AG04450 (cell line): ENCODE results near the gene ZNF761. TPM values are rescaled to one million over a fixed set of nuclear protein-coding genes. Genes with fewer than 3 reads are reported as not detected.
"Not testable (repeated sequence)": the region's sequence is repeated elsewhere in the genome, so short reads cannot be mapped to it uniquely, and the experiment has no call there.

Experiments
- CTCF ChIA-PET: fragments of 300-600, 350-600 bp; formaldehyde crosslinking; extraction: SDS; loops from one replicate; lab custom pipeline; 2022; ENCODE audit warnings: antibody characterized with exemption, inconsistent platforms; lab: Charles Lee
- POLR2A ChIA-PET: fragments of 350-600 bp; formaldehyde crosslinking; extraction: SDS; loops from one replicate; lab custom pipeline; 2021; ENCODE audit warnings: antibody characterized with exemption, inconsistent platforms; lab: Yijun Ruan, JAX
- DNase-seq: peaks from one replicate; pipeline ENCODE4 v3.0.0-alpha.2; 2011; ENCODE audit warnings: low read depth, low spot score
- H3K27ac ChIP-seq: one replicate; pipeline ENCODE4 v1.5.1; 2012; ENCODE audit warnings: low read depth, low read length, control low read depth
- H3K27me3 ChIP-seq: one replicate; pipeline ENCODE4 v1.6.0; 2012; ENCODE audit warnings: low read length; ENCODE audit not compliant: control insufficient read depth, insufficient read depth
- H3K4me3 ChIP-seq: 2 replicates; pipeline ENCODE4 v1.5.1; 2011; ENCODE audit warnings: mild to moderate bottlenecking, low read depth, low read length, control low read depth
- H3K9me3 ChIP-seq: 2 replicates; pipeline ENCODE4 v1.5.1; 2012; ENCODE audit warnings: low read length; ENCODE audit not compliant: control insufficient read depth, insufficient read depth
- polyA plus RNA-seq: library from polyadenylated mRNA; depleted of rRNA; stranded (reverse); fragments of >200 nt; gene quantifications from 2 replicates; pipeline ENCODE4 v1.2.3, GENCODE V29; 2011
- TF ChIP-seq, protein P1 (sequence below): IDR thresholded peaks from 2 replicates; pipeline ENCODE4 v1.5.1; 2011; ENCODE audit warnings: low read depth, low read length, control low read depth, inconsistent platforms

Gene ZNF761
- polyA plus RNA-seq, 1 experiment: 12.5 TPM

DNA sequence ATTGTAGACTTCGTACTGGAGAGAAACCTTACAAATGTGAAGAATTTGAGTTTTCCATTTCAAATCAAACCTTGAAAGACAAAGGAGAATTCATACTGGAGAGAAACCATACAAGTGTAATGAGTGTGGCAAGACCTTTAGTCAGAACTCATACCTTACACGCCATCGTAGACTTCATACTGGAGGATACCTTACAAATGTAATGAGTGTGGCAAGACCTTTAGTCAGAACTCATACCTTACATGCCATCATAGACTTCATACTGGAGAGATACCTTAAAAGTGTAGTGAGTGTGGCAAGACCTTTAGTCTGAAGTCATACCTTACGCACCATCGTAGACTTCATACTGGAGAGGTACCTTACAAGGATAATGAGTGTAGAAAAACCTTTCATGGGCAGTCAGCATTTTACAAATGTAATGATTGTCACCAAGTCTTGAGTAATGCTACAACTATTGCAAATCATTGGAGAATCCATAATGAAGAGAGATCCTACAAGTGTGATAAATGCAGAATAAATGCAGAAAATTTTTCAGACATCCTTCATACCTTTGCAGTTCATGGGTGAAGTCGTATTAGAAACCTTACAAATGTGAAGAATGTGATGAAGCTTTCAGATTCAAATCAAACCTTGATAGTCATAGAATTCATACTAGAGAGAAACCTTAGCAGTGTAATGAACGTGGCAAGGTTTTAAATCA, 22.1 kb upstream of the ZNF761 start:
- Histone ChIP-seq H3K27ac (no peak overlapping the region), H3K4me3 (no peak overlapping the region), H3K9me3 (peaks cover 33% of the 10 kb centered on the region), H3K27me3 (no peaks in the 10 kb centered on the region)
- ChIA-PET CTCF (no interaction called here), POLR2A (no interaction called here)
- no peak for DNase-seq
- TF ChIP-seq, protein P1, sequence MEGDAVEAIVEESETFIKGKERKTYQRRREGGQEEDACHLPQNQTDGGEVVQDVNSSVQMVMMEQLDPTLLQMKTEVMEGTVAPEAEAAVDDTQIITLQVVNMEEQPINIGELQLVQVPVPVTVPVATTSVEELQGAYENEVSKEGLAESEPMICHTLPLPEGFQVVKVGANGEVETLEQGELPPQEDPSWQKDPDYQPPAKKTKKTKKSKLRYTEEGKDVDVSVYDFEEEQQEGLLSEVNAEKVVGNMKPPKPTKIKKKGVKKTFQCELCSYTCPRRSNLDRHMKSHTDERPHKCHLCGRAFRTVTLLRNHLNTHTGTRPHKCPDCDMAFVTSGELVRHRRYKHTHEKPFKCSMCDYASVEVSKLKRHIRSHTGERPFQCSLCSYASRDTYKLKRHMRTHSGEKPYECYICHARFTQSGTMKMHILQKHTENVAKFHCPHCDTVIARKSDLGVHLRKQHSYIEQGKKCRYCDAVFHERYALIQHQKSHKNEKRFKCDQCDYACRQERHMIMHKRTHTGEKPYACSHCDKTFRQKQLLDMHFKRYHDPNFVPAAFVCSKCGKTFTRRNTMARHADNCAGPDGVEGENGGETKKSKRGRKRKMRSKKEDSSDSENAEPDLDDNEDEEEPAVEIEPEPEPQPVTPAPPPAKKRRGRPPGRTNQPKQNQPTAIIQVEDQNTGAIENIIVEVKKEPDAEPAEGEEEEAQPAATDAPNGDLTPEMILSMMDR: no peak

DNA sequence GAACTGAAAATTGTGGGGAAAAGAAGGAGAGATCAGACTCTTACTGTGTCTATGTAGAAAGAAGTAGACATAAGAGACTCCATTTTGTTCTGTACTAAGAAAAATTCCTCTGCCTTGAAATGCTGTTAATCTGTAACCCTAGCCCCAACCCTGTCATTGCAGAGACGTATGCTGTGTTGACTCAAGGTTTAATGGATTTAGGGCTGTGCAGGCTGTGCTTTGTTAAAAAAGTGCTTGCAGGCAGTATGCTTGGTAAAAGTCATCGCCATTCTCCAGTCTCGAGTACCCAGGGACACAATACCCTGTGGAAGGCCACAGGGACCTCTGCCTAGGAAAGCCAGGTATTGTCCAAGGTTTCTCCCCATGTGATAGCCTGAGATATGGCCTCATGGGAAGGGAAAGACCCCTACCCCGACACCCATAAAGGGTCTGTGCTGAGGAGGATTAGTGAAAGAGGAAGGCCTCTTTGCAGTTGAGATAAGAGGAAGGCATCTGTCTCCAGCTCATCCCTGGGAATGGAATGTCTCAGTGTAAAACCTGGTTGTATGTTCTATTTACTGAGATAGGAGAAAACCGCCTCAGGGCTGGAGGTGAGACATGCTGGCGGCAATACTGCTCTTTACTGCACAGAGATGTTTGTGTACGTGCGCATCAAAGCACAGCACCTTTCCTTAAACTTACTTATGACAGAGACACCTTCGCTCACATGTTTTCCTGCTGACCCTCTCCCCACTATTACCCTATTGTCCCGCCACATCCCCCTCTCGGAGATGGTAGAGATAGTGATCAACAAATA, 11.1 kb upstream of the ZNF761 start:
- CTCF ChIA-PET: interaction anchor here (0.6 kb wide), 1 partner anchor 1537 kb away, joined by 7 read pairs; no protein-coding TSS in a partner anchor
- DNase-seq, H3K4me3 ChIP-seq, H3K27me3 ChIP-seq, H3K27ac ChIP-seq, POLR2A ChIA-PET: not testable (repeated sequence)
- H3K9me3 ChIP-seq: peaks cover 19% of the 10 kb centered on the region

DNA sequence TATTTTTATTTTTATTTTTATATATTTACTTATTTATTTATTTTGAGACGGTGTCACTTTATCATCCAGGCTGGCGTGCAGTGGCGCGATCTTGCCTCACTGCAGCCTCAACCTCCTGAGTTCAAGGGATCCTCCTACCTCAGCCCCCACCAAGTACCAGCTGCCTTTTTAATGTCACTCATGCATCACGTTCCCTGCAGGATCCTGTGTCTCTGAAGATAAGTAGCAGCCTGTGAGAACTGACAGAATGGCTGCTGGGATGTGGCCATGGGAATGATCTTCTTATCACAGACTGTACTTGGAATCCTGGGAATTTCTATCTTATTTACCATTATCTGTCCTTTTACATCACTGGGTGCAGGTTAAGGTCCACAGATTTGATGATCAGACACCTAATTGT, 9.2 kb upstream of the ZNF761 start:
- peaks cover 12% of the 10 kb centered on the region for H3K9me3 ChIP-seq
- no peak overlapping the region for H3K4me3 ChIP-seq
- no peaks in the 10 kb centered on the region for H3K27me3 ChIP-seq
- CTCF ChIA-PET: no interaction called here
- TF ChIP-seq, protein P1: no peak
- no peak overlapping the region for H3K27ac ChIP-seq
- POLR2A ChIA-PET: no interaction called here
- DNase-seq: no peak

DNA sequence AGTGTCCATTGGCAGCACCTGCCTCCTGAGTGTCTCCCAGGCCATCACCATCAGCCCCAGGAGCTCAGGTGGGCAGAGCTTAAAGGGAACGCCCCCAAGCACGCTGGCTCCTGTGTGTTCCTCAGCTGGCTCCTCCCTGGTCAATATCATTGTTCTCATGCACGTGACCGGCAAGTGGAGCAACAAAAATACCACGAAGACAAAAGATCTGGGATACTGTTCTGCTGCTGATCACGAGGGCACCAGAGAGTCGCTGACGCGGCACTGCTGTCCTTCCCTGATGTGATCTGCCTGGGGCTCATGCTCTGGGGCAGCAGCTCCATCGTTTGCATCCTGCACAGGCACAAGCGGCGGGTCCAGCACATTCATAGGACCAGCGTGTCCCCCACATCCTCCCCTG, 8.7 kb upstream of the ZNF761 start:
- POLR2A ChIA-PET, H3K4me3 ChIP-seq: not testable (repeated sequence)
- CTCF ChIA-PET: interaction anchor here (0.6 kb wide), 1 partner anchor 609 kb away, joined by 4 read pairs; no protein-coding TSS in a partner anchor

DNA sequence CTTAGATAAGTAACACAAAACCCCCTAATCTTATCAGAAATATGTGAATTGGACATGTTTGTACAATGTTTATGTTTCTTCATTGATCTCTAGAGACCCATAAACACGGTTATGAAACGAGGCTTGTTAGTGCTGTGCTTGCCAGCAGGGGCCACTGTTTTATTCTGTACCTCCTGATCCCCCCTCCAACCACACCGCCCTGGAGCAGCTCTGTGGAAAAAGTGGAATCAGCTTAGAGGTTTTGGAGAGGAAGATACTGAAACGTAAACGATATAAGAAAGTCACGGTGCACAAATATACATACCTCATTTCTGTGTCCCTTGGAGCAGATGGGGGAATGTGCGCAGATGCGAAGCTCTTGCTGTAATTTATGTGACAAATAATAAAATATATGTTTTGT, 8.1 kb upstream of the ZNF761 start:
- DNase-seq, H3K27me3 ChIP-seq, H3K4me3 ChIP-seq, POLR2A ChIA-PET, H3K27ac ChIP-seq, H3K9me3 ChIP-seq: not testable (repeated sequence)
- CTCF ChIA-PET: interaction anchor here (0.6 to 1.0 kb wide), 3 partner anchors 80 to 610 kb away, joined by 3 to 4 read pairs (median 3); no protein-coding TSS in a partner anchor

More for the DNA sequence above, 8.7 kb upstream of the ZNF761 start:
- not testable (repeated sequence) for H3K27ac ChIP-seq, H3K27me3 ChIP-seq, DNase-seq, H3K9me3 ChIP-seq

GRCh38 chr19:53424968-53425597, 6.7 kb upstream of the ZNF761 start:
- no peaks in the 10 kb centered on the region; the same call in none of the 2 replicates for H3K9me3 ChIP-seq
- ChIA-PET CTCF (interaction anchor here (0.6 to 1.6 kb wide), 16 partner anchors 11 to 1782 kb away, joined by 3 to 12 read pairs (median 4); no protein-coding TSS in a partner anchor), POLR2A (interaction anchor here (0.6 to 0.7 kb wide), 2 partner anchors 231 to 443 kb away, joined by 4 read pairs; partner anchors contain the start of gene MYADM)
- H3K4me3 ChIP-seq: no peak overlapping the region
- TF ChIP-seq, protein P1: peak; percentile 75
- H3K27ac ChIP-seq: no peak overlapping the region
- no peaks in the 10 kb centered on the region for H3K27me3 ChIP-seq
- DNase-seq: peak; percentile 38
